Measurements from ENCODE around the gene CCDC63. TPM values are rescaled to one million over a fixed set of nuclear protein-coding genes. Genes with fewer than 3 reads are reported as not detected.
A peak's percentile ranks its signal among the peaks of the same experiment; 100 is the strongest.

The CCDC63 gene
- total RNA-seq, 1 donor = not detected

DNA sequence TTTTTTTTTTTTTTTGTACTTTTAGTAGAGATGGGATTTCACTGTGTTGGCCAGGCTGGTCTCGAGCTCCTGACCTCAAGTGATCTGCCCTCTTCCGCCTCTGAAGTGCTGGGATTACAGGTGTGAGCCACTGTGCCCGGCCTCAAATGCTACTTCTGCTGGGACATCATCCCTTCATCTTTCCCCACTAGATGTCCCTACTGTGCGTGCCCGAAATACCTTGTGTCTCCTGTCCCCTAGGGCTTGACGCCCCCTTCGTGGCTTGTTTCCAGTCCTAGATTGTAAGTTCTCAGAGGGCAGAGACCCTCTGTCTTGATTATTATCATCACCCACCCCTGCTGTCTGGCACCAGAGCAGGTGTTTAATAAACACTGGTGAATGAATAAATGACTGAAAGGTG, 14.9 kb downstream of the CCDC63 start:
- H4K20me1 ChIP-seq (ENCODE audit: insufficient read depth, low read length) = no peaks in the 10 kb centered on the region
- H3K79me2 ChIP-seq (ENCODE audit: insufficient read depth, low read length) = no peaks in the 10 kb centered on the region
- H3K4me2 ChIP-seq (ENCODE audit: insufficient read depth, low read length) = no peak overlapping the region
- no peaks in the 10 kb centered on the region for H3K9me3 ChIP-seq (ENCODE audit: low read depth, low read length)
- peak; percentile 69 for DNase-seq (ENCODE audit: insufficient read length, low spot score, missing footprints)
- no peaks in the 10 kb centered on the region for H3K36me3 ChIP-seq (ENCODE audit: insufficient read depth, low read length)
- no peak overlapping the region for H3K27ac ChIP-seq (ENCODE audit: low read depth, low read length)
- TF ChIP-seq, protein P1, sequence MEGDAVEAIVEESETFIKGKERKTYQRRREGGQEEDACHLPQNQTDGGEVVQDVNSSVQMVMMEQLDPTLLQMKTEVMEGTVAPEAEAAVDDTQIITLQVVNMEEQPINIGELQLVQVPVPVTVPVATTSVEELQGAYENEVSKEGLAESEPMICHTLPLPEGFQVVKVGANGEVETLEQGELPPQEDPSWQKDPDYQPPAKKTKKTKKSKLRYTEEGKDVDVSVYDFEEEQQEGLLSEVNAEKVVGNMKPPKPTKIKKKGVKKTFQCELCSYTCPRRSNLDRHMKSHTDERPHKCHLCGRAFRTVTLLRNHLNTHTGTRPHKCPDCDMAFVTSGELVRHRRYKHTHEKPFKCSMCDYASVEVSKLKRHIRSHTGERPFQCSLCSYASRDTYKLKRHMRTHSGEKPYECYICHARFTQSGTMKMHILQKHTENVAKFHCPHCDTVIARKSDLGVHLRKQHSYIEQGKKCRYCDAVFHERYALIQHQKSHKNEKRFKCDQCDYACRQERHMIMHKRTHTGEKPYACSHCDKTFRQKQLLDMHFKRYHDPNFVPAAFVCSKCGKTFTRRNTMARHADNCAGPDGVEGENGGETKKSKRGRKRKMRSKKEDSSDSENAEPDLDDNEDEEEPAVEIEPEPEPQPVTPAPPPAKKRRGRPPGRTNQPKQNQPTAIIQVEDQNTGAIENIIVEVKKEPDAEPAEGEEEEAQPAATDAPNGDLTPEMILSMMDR (IDR thresholded peaks at IDR 0.05; ENCODE audit: extremely low read depth, low read depth, low read length) = no peak
- H3K27me3 ChIP-seq (ENCODE audit: insufficient read depth, low read length) = no peaks in the 10 kb centered on the region
- no peak overlapping the region for H2AFZ ChIP-seq (ENCODE audit: low read length)
- no peak overlapping the region for H3K4me3 ChIP-seq (ENCODE audit: insufficient read depth, low read length)
- H3K4me1 ChIP-seq (ENCODE audit: insufficient read depth, low read length) = no peaks in the 10 kb centered on the region

DNA sequence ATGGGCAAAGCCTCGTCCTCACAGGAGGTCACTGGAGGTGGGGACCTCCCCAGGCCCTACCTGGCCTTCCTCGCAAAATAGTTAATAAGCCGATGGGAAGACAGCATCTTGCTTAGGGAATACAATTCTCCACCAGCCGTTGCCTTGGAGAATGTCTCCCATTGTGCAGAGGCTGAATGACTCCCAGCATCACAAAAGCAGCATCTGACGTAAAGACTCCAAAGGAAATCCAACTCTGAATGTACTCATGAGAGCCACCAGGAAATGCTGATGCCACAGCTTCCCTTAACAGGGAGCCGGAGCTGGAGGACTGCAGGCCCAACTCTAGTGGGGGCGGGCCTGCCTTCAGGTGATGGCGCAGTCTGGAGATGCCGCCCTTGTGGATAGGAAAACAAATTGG, 15.5 kb downstream of the CCDC63 start:
- Histone ChIP-seq H3K79me2 (ENCODE audit: insufficient read depth, low read length) (no peaks in the 10 kb centered on the region), H3K27me3 (ENCODE audit: insufficient read depth, low read length) (no peaks in the 10 kb centered on the region), H2AFZ (ENCODE audit: low read length) (no peak overlapping the region), H4K20me1 (ENCODE audit: insufficient read depth, low read length) (no peaks in the 10 kb centered on the region), H3K4me1 (ENCODE audit: insufficient read depth, low read length) (no peaks in the 10 kb centered on the region), H3K4me3 (ENCODE audit: insufficient read depth, low read length) (no peak overlapping the region), H3K27ac (ENCODE audit: low read depth, low read length) (no peak overlapping the region), H3K4me2 (ENCODE audit: insufficient read depth, low read length) (no peak overlapping the region), H3K36me3 (ENCODE audit: insufficient read depth, low read length) (no peaks in the 10 kb centered on the region), H3K9me3 (ENCODE audit: low read depth, low read length) (no peaks in the 10 kb centered on the region)
- TF ChIP-seq, protein P1 (IDR thresholded peaks at IDR 0.05; ENCODE audit: extremely low read depth, low read depth, low read length) = no peak
- no peak for DNase-seq (ENCODE audit: insufficient read length, low spot score, missing footprints)

DNA sequence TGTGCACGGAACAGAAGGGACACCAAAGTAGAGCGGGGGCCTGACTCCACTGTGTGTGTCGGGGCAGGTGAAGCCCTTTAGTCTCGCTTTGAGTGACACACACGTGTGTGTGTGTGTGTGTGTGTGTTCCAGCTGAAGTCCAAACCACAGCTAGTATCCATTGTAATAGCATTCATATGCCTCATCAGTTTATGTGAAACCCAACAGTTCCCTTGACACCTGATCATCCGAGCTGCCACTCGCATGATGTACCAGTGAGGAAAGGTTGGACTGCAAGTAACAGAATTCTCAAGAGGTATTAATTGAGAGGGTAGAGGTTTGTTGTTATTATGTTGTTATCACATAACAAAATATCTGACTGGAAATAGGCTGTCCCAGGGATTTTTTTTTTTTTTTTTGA, 16.4 kb downstream of the CCDC63 start:
- no peak overlapping the region for H3K4me2 ChIP-seq (ENCODE audit: insufficient read depth, low read length)
- DNase-seq (ENCODE audit: insufficient read length, low spot score, missing footprints) = no peak
- H3K9me3 ChIP-seq (ENCODE audit: low read depth, low read length) = no peaks in the 10 kb centered on the region
- H3K79me2 ChIP-seq (ENCODE audit: insufficient read depth, low read length) = no peaks in the 10 kb centered on the region
- no peaks in the 10 kb centered on the region for H3K4me1 ChIP-seq (ENCODE audit: insufficient read depth, low read length)
- TF ChIP-seq, protein P1 (IDR thresholded peaks at IDR 0.05; ENCODE audit: extremely low read depth, low read depth, low read length) = no peak
- no peak overlapping the region for H3K27ac ChIP-seq (ENCODE audit: low read depth, low read length)
- H2AFZ ChIP-seq (ENCODE audit: low read length) = no peak overlapping the region
- H3K36me3 ChIP-seq (ENCODE audit: insufficient read depth, low read length) = no peaks in the 10 kb centered on the region
- H3K27me3 ChIP-seq (ENCODE audit: insufficient read depth, low read length) = no peaks in the 10 kb centered on the region
- H4K20me1 ChIP-seq (ENCODE audit: insufficient read depth, low read length) = no peaks in the 10 kb centered on the region
- no peak overlapping the region for H3K4me3 ChIP-seq (ENCODE audit: insufficient read depth, low read length)

GRCh38 chr12:110865521-110865920, 18.7 kb downstream of the CCDC63 start:
- no peaks in the 10 kb centered on the region for H3K27me3 ChIP-seq (ENCODE audit: insufficient read depth, low read length)
- no peak overlapping the region for H3K4me2 ChIP-seq (ENCODE audit: insufficient read depth, low read length)
- DNase-seq (ENCODE audit: insufficient read length, low spot score, missing footprints) = no peak
- H3K4me3 ChIP-seq (ENCODE audit: insufficient read depth, low read length) = no peak overlapping the region
- no peaks in the 10 kb centered on the region for H3K79me2 ChIP-seq (ENCODE audit: insufficient read depth, low read length)
- H3K9me3 ChIP-seq (ENCODE audit: low read depth, low read length) = no peaks in the 10 kb centered on the region
- no peaks in the 10 kb centered on the region for H4K20me1 ChIP-seq (ENCODE audit: insufficient read depth, low read length)
- H3K4me1 ChIP-seq (ENCODE audit: insufficient read depth, low read length) = no peaks in the 10 kb centered on the region
- H3K27ac ChIP-seq (ENCODE audit: low read depth, low read length) = no peak overlapping the region
- TF ChIP-seq, protein P1 (IDR thresholded peaks at IDR 0.05; ENCODE audit: extremely low read depth, low read depth, low read length) = no peak
- no peak overlapping the region for H2AFZ ChIP-seq (ENCODE audit: low read length)
- no peaks in the 10 kb centered on the region for H3K36me3 ChIP-seq (ENCODE audit: insufficient read depth, low read length)
